IMR-90 (cell line): Measurements from ENCODE around the gene KLHL2.

ENCODE experiments used
- CTCF ChIP-seq: conservative IDR thresholded peaks from 2 replicates; pipeline ENCODE4 v1.5.1; 2012; ENCODE audit warnings: mild to moderate bottlenecking, low read depth, low read length, improper control_type of control experiment
- POLR2A ChIP-seq: IDR thresholded peaks from 2 replicates; pipeline ENCODE4 v1.6.1; 2012; ENCODE audit warnings: mild to moderate bottlenecking, low read depth, low read length
- USF2 ChIP-seq: fragments of 150-350 bp; IDR thresholded peaks from 2 replicates; pipeline ENCODE4 v1.6.1; 2017; ENCODE audit warnings: mild to moderate bottlenecking, antibody characterized with exemption, low read length, low read depth

GRCh38 chr4:165191814-165192499 lies 15.4 kb upstream of the KLHL2 start:
- TF ChIP-seq POLR2A = no peak
- TF ChIP-seq CTCF = no peak
- no peak for TF ChIP-seq USF2
